HepG2 (cell line): ENCODE results near the gene TSPAN17. TPM values are rescaled to one million over a fixed set of nuclear protein-coding genes. Genes with fewer than 3 reads are reported as not detected.

Experiments
- AKAP8 ChIP-seq: sonication (generic); formaldehyde crosslinking; IDR thresholded peaks from 2 replicates; pipeline ENCODE4 v1.5.1; 2020; ENCODE audit warnings: mild to moderate bottlenecking, missing genetic modification reagents
- DDIT3 ChIP-seq: sonication (generic); formaldehyde crosslinking; IDR thresholded peaks from 2 replicates; pipeline ENCODE4 v1.4.0; 2020; ENCODE audit warnings: mild to moderate bottlenecking, missing genetic modification reagents
- HCFC1 ChIP-seq: fragments of 150-350 bp; IDR thresholded peaks from 2 replicates; pipeline ENCODE4 v1.6.1; 2014; ENCODE audit warnings: low read depth, low read length
- HDAC2 ChIP-seq: sonication (generic); formaldehyde crosslinking; IDR thresholded peaks from 2 replicates; pipeline ENCODE4 v1.4.0; 2020; ENCODE audit warnings: missing genetic modification reagents
- KMT2B ChIP-seq: IDR thresholded peaks from 2 replicates; pipeline ENCODE4 v1.6.1; 2016; ENCODE audit warnings: missing genetic modification reagents, missing compliant biosample characterization
- MLXIP ChIP-seq: sonication (generic); formaldehyde crosslinking; IDR thresholded peaks from 2 replicates; pipeline ENCODE4 v1.9.0; 2021; ENCODE audit warnings: missing genetic modification reagents, borderline replicate concordance
- MXD1 ChIP-seq: sonication (generic); formaldehyde crosslinking; IDR thresholded peaks from 2 replicates; pipeline ENCODE4 v1.4.0; 2020; ENCODE audit warnings: mild to moderate bottlenecking, missing genetic modification reagents
- SIX1 ChIP-seq: sonication (generic); formaldehyde crosslinking; IDR thresholded peaks from 2 replicates; pipeline ENCODE4 v1.4.0; 2020; ENCODE audit warnings: missing genetic modification reagents, borderline replicate concordance
- SIX4 ChIP-seq: sonication (generic); formaldehyde crosslinking; IDR thresholded peaks from 2 replicates; pipeline ENCODE4 v1.4.0; 2020; ENCODE audit warnings: missing genetic modification reagents
- SOX6 ChIP-seq, 2 experiments: fragments of 450-650 bp in 1 of 2; sonication (generic) in 1 of 2; formaldehyde crosslinking in 1 of 2; IDR thresholded peaks; 2 replicates each; pipeline versions ENCODE4 v1.4.0 to v1.6.1; 2017 to 2020; ENCODE audit warnings: antibody characterized with exemption in 1 of 2, mild to moderate bottlenecking in 1 of 2, missing genetic modification reagents in 1 of 2
- SP1 ChIP-seq, 2 experiments: fragments of 450-650 bp in 1 of 2; sonication (generic) in 1 of 2; formaldehyde crosslinking in 1 of 2; IDR thresholded peaks; 2 replicates each; pipeline versions ENCODE4 v1.4.0 to v1.6.1; 2016 to 2020; ENCODE audit warnings: missing genetic modification reagents in 1 of 2
- TFDP1 ChIP-seq: IDR thresholded peaks from 2 replicates; pipeline ENCODE4 v1.6.1; 2016; ENCODE audit warnings: missing compliant biosample characterization, missing genetic modification reagents, borderline replicate concordance
- ZC3H4 ChIP-seq: sonication (generic); formaldehyde crosslinking; IDR thresholded peaks from 2 replicates; pipeline ENCODE4 v1.4.0; 2020; ENCODE audit warnings: missing genetic modification reagents, borderline replicate concordance
- ZNF17 ChIP-seq: sonication (generic); formaldehyde crosslinking; IDR thresholded peaks from 2 replicates; pipeline ENCODE4 v1.5.0; 2020; ENCODE audit warnings: mild to moderate bottlenecking, missing genetic modification reagents
- ZNF235 ChIP-seq: sonication (generic); formaldehyde crosslinking; IDR thresholded peaks from 2 replicates; pipeline ENCODE4 v1.8.1; 2023; ENCODE audit warnings: mild to moderate bottlenecking, missing genetic modification reagents, borderline replicate concordance
- ZNF446 ChIP-seq: sonication (generic); formaldehyde crosslinking; IDR thresholded peaks from 2 replicates; pipeline ENCODE4 v1.5.0; 2020; ENCODE audit warnings: mild to moderate bottlenecking, missing genetic modification reagents
- ZNF549 ChIP-seq: sonication (generic); formaldehyde crosslinking; IDR thresholded peaks from 2 replicates; pipeline ENCODE4 v1.5.0; 2020; ENCODE audit warnings: missing genetic modification reagents
- ZNF678 ChIP-seq: sonication (generic); formaldehyde crosslinking; IDR thresholded peaks from 2 replicates; pipeline ENCODE4 v1.4.0; 2020; ENCODE audit warnings: mild to moderate bottlenecking, missing genetic modification reagents
- ZNF709 ChIP-seq: sonication (generic); formaldehyde crosslinking; IDR thresholded peaks from 2 replicates; pipeline ENCODE4 v1.5.0; 2020; ENCODE audit warnings: mild to moderate bottlenecking, missing genetic modification reagents
- polyA plus RNA-seq, 8 experiments: library from polyadenylated mRNA; depleted of rRNA in 3 of 8; stranded (reverse) in 7 of 8; unstranded in 1 of 8; fragments of >200 nt; fragmentation: Illumina TruSeq in 4 of 8; extraction: Trizol in 4 of 8; gene quantifications; 2 replicates each; pipeline versions ENCODE4 v1.2.1 to v1.2.3, GENCODE V29; 2011 to 2016; ENCODE audit warnings: low read depth in 4 of 8, missing spikeins in 1 of 8, mixed read lengths in 1 of 8; ENCODE audit not compliant: insufficient read depth in 1 of 8
- total RNA-seq, 5 experiments: library from RNA; depleted of rRNA; stranded (reverse); fragments of >200 nt; fragmentation: Illumina TruSeq; extraction: Trizol; gene quantifications; 2 replicates each; pipeline ENCODE4 v1.2.3, GENCODE V29; 2016; ENCODE audit warnings: low read depth in 1 of 5

TSPAN17 gene
- total and polyA plus RNA-seq, 2 of the 13 experiments (the other 11 are each of a cell fraction or from before 2014, with no cell fraction given) = 11.5 to 15.0 TPM

GRCh38 chr5:176611435-176611834, 35.8 kb upstream of the TSPAN17 start (continued):
- peak; percentile 35; the same call in 1 of the 2 replicates for TF ChIP-seq TFDP1 (CRISPR knock-in tag)
- peak; percentile 58; the same call in 1 of the 2 replicates for TF ChIP-seq KMT2B
- no peak for TF ChIP-seq DDIT3 (CRISPR knock-in tag)
- peak; percentile 73; the same call in 1 of the 2 replicates for TF ChIP-seq HDAC2
- no peak for TF ChIP-seq AKAP8 (CRISPR knock-in tag)
- TF ChIP-seq SIX4 = peak; percentile 36; the same call in 1 of the 2 replicates
- no peak for TF ChIP-seq ZNF17
- TF ChIP-seq ZNF678 (CRISPR knock-in tag) = no peak
- TF ChIP-seq ZNF446 (CRISPR knock-in tag) = no peak
- no peak for TF ChIP-seq SIX1 (CRISPR knock-in tag)
- TF ChIP-seq ZNF709 (CRISPR knock-in tag) = no peak
- no peak for TF ChIP-seq SOX6 (IDR thresholded peaks at IDR 0.05)
- TF ChIP-seq SOX6 (CRISPR knock-in tag; IDR thresholded peaks at IDR 0.05) = no peak
- TF ChIP-seq ZC3H4 (CRISPR knock-in tag) = no peak
- TF ChIP-seq MXD1 (CRISPR knock-in tag) = no peak
- no peak for TF ChIP-seq ZNF235 (CRISPR knock-in tag)
- TF ChIP-seq MLXIP (CRISPR knock-in tag) = peak; percentile 64; the same call in 1 of the 2 replicates
- no peak for TF ChIP-seq HCFC1
- TF ChIP-seq SP1 (IDR thresholded peaks at IDR 0.05) = no peak
- no peak for TF ChIP-seq SP1 (CRISPR knock-in tag; IDR thresholded peaks at IDR 0.05)
- TF ChIP-seq ZNF549 (CRISPR knock-in tag) = no peak
